AG09319 (cell line): ENCODE results near the gene NDRG4.

Source experiments
- DNase-seq: peaks from one replicate; pipeline ENCODE4 v3.0.0-alpha.2; 2010; ENCODE audit warnings: low read depth; ENCODE audit errors: extremely low read depth
- CTCF ChIP-seq: IDR thresholded peaks from 2 replicates; pipeline ENCODE4 v1.5.1; 2011; ENCODE audit warnings: low read depth, mild to moderate bottlenecking, inconsistent platforms, low read length, moderate library complexity

NDRG4 gene

DNA sequence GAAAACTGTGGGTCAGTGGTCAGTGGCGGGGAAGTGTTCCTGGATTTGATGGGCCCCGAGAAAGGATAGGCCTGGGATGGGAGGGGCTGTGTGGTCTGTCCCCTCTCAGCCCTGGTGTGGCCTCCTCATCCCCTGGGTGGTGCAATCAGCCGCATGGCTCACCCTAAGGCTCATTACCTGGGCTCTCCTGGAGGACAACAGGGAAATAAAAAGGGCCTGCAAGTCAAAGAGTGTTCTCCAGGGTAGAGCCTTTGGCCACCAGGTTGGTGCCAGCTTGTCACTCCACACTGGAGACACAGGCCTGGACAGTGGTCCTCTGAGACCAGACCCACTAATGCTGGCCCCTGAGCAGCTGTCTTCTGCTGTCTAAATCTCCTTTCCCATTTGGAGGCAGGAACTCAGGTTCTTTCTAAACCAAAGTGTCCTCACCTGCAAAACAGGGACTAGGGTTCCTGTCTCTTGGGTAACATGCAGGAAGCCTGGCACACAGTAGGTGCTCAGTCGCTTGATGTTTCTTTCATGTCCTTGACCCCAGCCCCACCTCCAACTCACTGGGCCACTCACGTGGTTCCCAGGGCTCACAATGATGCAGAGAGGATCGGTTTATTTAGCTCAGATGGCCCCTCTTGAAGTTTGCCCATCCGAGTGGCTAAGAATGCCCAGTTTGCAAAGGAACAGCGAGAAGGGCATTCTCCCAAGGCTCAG, 2.4 kb downstream of the NDRG4 start:
- DNase-seq = no peak
- no peak for TF ChIP-seq CTCF

GRCh38 chr16:58503166-58503862, 3.4 kb downstream of the NDRG4 start:
- no peak for DNase-seq
- TF ChIP-seq CTCF = no peak

GRCh38 chr16:58503863-58504688, 4.1 kb downstream of the NDRG4 start:
- no peak for TF ChIP-seq CTCF
- no peak for DNase-seq

- no peak for DNase-seq
- TF ChIP-seq CTCF = no peak
Measured at GRCh38 chr16:58506241-58507194, 6.6 kb downstream of the NDRG4 start.

DNA sequence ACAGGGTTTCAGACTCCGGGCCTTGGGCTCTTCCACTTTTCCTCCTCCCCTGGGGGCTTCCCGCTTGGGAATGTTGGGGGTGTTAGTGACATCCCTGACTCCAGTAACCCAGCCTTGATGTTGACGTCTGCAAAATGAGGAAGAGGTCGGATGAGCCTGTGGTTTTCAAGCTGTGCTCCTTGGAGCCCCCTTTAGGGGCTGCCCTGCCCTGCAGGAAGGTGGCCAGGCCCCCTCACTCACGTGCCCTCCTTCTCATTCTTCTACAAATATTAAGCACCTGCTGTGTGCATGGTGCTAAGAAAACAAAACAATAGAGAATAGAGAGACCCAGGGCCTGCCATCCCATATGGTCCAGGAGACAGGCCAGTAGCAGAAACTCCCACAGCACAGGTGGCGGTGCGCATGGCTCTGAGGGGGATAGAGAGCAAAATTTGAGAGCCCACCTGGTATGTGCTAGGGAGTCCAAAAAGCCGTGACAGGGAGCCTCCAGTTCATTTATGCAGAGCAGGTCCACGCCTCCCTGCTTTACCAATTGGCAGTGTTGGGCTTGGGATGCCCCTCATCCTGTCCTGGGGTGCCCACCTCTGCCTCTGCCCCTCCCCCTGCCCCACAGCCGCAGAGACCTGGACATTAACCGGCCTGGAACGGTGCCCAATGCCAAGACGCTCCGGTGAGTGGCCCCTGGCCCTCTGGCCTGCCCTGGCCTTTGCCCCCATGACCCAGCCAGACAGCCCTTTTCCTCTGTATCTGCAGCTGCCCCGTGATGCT, 7.4 kb downstream of the NDRG4 start:
- no peak for DNase-seq

More for the DNA sequence above, 7.4 kb downstream of the NDRG4 start:
- TF ChIP-seq CTCF = no peak
